Measurements from ENCODE around the gene SRSF1.

SRSF1 gene

DNA sequence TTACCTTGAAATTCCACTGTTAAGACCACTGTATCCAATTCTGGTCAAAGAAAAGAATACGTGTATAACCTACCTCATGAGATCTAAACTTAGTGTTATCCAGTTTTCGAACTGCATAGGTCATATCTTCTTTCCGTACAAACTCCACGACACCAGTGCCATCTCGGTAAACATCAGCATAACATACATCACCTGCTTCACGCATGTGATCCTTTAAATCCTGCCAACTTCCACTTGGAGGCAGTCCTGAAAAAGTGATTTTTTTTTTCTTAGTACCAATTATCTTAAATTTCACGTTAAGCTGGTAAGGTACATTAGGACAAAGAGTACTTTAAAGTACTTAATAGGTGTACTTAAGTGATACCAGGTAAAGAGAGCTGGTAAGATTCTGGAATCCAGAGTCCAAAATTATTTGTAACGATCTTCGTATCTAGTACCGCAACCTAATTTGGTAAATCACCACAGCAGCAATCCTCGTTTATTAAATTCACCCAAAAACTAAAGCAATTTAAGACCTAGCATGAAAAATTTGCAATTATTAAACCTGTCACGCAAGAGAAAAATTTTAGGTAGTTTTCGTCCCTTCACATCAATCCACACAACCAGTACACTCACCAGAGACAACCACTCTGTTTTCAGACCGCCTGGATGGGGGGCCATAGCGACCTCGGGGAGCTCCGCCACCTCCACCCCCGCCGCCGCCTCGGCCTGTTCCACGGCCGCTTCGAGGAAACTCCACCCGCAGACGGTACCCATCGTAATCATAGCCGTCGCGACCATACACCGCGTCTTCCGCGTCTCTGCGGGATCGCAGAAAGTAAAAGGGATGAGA is 1.1 kb downstream of the SRSF1 start:
- no peak for TF ChIP-seq CTCF (IDR thresholded peaks at IDR 0.05; ENCODE audit: control extremely low read depth, extremely low read depth, low read depth, missing control alignments)
- POLR2A ChIA-PET = interaction anchor here (0.5 to 2.3 kb wide), 6 partner anchors 9 to 119 kb away, joined by 3 to 16 read pairs (median 8); partner anchors contain the start of genes DYNLL2 and VEZF1
- DNase-seq (ENCODE audit: extremely low spot score) = no peak
- CTCF ChIA-PET = interaction anchor here (1.0 to 2.8 kb wide), 7 partner anchors 11 to 334 kb away, joined by 3 to 22 read pairs (median 4); no protein-coding TSS in a partner anchor

GRCh38 chr17:58005031-58005727 is 1.9 kb downstream of the SRSF1 start:
- no peak for DNase-seq (ENCODE audit: extremely low spot score)
- TF ChIP-seq CTCF (IDR thresholded peaks at IDR 0.05; ENCODE audit: control extremely low read depth, extremely low read depth, low read depth, missing control alignments) = no peak
- ChIA-PET CTCF (interaction anchor here (1.5 to 2.8 kb wide), 2 partner anchors 112 to 147 kb away, joined by 4 to 11 read pairs; no protein-coding TSS in a partner anchor), POLR2A (no interaction called here)

- no peak for TF ChIP-seq CTCF (IDR thresholded peaks at IDR 0.05; ENCODE audit: control extremely low read depth, extremely low read depth, low read depth, missing control alignments)
- ChIA-PET POLR2A (no interaction called here), CTCF (interaction anchor here (16.6 kb wide), 1 partner anchor 144 kb away, joined by 478 read pairs; the partner anchor contains the start of gene MRPS23)
- DNase-seq (ENCODE audit: extremely low spot score) = no peak
These were observed 3.0 kb downstream of the SRSF1 start for GRCh38 chr17:58004060-58004459.

DNA sequence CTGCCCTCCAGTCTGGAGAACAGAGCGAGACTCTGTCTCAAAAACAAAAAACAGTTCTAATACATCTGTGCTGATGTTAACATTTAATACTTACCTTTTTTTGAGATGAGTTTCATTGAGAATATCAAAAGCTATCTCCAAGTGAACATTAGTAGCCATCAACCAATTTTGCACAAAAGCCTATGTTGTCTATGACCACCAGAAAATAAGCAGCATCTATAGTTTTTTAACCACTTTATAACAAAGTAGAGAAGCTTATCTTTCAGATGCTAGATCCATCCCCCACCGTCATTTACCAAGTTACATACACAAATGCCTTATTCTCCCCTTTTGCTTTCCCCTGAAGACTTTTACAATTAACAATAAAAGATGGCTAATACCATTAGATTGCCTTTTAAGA is 4.1 kb downstream of the SRSF1 start:
- TF ChIP-seq CTCF (IDR thresholded peaks at IDR 0.05; ENCODE audit: control extremely low read depth, extremely low read depth, low read depth, missing control alignments) = no peak
- POLR2A ChIA-PET = interaction anchor here (1.1 kb wide), 1 partner anchor 80 kb away, joined by 3 read pairs; the partner anchor contains the start of gene DYNLL2
- DNase-seq (ENCODE audit: extremely low spot score) = no peak
- CTCF ChIA-PET = interaction anchor here (0.7 to 16.6 kb wide), 4 partner anchors 11 to 143 kb away, joined by 3 to 478 read pairs (median 4); partner anchors contain the start of gene MRPS23

- no peak for DNase-seq (ENCODE audit: extremely low spot score)
- CTCF ChIA-PET = interaction anchor here (0.7 to 16.6 kb wide), 7 partner anchors 10 to 142 kb away, joined by 3 to 478 read pairs (median 5); partner anchors contain the start of genes MRPS23 and VEZF1
- POLR2A ChIA-PET = interaction anchor here (1.1 kb wide), 1 partner anchor 81 kb away, joined by 3 read pairs; the partner anchor contains the start of gene DYNLL2
- TF ChIP-seq CTCF (IDR thresholded peaks at IDR 0.05; ENCODE audit: control extremely low read depth, extremely low read depth, low read depth, missing control alignments) = no peak
These were observed 4.7 kb downstream of the SRSF1 start for GRCh38 chr17:58002154-58002948.

Measured in GM10248 (cell line).